Measurements from ENCODE around the gene KRTAP5-1. TPM values are rescaled to one million over a fixed set of nuclear protein-coding genes. Genes with fewer than 3 reads are reported as not detected.
A peak's percentile ranks its signal among the peaks of the same experiment; 100 is the strongest.

KRTAP5-1 gene
- polyA plus RNA-seq, 3 donors: not detected

DNA sequence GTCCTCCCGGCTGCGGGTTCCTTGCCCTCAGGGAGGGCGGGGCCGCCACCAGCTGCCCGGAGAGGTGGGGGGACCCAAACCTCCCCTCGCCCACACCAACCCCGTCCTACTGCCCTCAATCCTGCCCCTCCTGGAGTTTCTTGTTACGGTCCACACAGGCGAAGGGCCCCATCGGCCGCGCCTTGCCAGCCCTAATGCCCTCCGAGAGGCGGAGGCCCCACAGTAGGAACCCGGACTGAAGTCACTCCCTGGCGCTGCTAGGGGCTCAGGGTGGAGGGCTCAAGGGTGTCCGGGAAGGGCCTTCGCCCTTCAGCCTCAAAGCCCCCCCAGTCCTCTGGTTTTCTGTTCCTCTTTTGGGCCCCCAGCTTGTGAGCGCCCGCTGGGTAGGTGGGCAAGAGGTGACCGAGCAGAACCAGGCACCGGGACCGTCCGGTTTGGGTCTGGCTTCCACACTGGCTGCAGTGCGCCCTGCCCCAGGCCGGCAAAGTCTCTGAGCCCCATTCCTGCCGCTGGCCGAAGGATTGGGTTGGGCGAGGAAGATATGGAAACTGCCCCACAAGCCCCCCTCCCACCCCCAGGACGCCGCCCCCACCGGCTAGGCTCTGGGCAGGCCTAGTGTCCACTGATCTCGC lies 37.5 kb downstream of the KRTAP5-1 start:
- peak overlapping the region; percentile 29 for H2AFZ ChIP-seq (ENCODE audit: insufficient read depth, low read depth, low read length, poor library complexity, severe bottlenecking)
- peak overlapping the region in 1 of 2 donors; percentile 80 for H3K4me3 Mint-ChIP-seq
- peaks cover 49 to 65% (median 56%) of the 10 kb centered on the region in 3 donors for H3K27me3 Mint-ChIP-seq (ENCODE audit: low read depth in 3 of 3)
- peaks cover 9% of the 10 kb centered on the region for H3K4me1 Mint-ChIP-seq
- peaks cover 0 to 6% (median 3%) of the 10 kb centered on the region in 7 donors for H3K9me3 Mint-ChIP-seq
- peak overlapping the region; percentile 67 for H3K4me2 ChIP-seq (replicated peaks; ENCODE audit: extremely low read depth, low read length, poor library complexity, severe bottlenecking)
- H3K79me2 ChIP-seq (ENCODE audit: insufficient read depth, low read length): no peaks in the 10 kb centered on the region
- H3K27ac Mint-ChIP-seq: peak overlapping the region in 1 of 7 donors; percentile 42
- H3K4me3 ChIP-seq (replicated peaks in 1 of 3; ENCODE audit: low read depth in 2 of 3, low read length in 3 of 3): peak overlapping the region in 1 of 3 experiments; percentile 61
- H3K36me3 Mint-ChIP-seq: no peaks in the 10 kb centered on the region
- no peak overlapping the region for H3K27ac ChIP-seq (ENCODE audit: low read depth in 1 of 2, low read length in 2 of 2)
- H3K27me3 ChIP-seq (ENCODE audit: control insufficient read depth in 2 of 2, insufficient read depth in 2 of 2, low read length in 2 of 2): peaks cover 20 to 57% of the 10 kb centered on the region in 2 donors
- intact Hi-C loops (cut with micrococcal nuclease): no loop called here
- peak overlapping the region; percentile 21 for H3K9ac ChIP-seq (ENCODE audit: insufficient read depth, low read length, poor library complexity, severe bottlenecking)
- H3K36me3 ChIP-seq (replicated peaks in 1 of 2; ENCODE audit: control insufficient read depth in 1 of 2, insufficient read depth in 2 of 2, low read length in 2 of 2): no peaks in the 10 kb centered on the region
- 5% methylated on average over 19 of the region's 33 CpGs for WGBS (ENCODE audit: insufficient coverage)
- peaks cover 15 to 23% of the 10 kb centered on the region in 2 donors for H3K4me1 ChIP-seq (ENCODE audit: control insufficient read depth in 1 of 2, insufficient read depth in 2 of 2, low read length in 2 of 2)
- no peak for DNase-seq
- peaks cover 0 to 7% of the 10 kb centered on the region in 2 donors for H3K9me3 ChIP-seq (replicated peaks in 1 of 2; ENCODE audit: control insufficient read depth in 1 of 2, insufficient read depth in 1 of 2, low read length in 2 of 2)
- H4K20me1 ChIP-seq (ENCODE audit: insufficient read depth, low read length): no peaks in the 10 kb centered on the region
- TF ChIP-seq, protein P1, sequence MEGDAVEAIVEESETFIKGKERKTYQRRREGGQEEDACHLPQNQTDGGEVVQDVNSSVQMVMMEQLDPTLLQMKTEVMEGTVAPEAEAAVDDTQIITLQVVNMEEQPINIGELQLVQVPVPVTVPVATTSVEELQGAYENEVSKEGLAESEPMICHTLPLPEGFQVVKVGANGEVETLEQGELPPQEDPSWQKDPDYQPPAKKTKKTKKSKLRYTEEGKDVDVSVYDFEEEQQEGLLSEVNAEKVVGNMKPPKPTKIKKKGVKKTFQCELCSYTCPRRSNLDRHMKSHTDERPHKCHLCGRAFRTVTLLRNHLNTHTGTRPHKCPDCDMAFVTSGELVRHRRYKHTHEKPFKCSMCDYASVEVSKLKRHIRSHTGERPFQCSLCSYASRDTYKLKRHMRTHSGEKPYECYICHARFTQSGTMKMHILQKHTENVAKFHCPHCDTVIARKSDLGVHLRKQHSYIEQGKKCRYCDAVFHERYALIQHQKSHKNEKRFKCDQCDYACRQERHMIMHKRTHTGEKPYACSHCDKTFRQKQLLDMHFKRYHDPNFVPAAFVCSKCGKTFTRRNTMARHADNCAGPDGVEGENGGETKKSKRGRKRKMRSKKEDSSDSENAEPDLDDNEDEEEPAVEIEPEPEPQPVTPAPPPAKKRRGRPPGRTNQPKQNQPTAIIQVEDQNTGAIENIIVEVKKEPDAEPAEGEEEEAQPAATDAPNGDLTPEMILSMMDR (IDR thresholded peaks at IDR 0.05): no peak

DNA sequence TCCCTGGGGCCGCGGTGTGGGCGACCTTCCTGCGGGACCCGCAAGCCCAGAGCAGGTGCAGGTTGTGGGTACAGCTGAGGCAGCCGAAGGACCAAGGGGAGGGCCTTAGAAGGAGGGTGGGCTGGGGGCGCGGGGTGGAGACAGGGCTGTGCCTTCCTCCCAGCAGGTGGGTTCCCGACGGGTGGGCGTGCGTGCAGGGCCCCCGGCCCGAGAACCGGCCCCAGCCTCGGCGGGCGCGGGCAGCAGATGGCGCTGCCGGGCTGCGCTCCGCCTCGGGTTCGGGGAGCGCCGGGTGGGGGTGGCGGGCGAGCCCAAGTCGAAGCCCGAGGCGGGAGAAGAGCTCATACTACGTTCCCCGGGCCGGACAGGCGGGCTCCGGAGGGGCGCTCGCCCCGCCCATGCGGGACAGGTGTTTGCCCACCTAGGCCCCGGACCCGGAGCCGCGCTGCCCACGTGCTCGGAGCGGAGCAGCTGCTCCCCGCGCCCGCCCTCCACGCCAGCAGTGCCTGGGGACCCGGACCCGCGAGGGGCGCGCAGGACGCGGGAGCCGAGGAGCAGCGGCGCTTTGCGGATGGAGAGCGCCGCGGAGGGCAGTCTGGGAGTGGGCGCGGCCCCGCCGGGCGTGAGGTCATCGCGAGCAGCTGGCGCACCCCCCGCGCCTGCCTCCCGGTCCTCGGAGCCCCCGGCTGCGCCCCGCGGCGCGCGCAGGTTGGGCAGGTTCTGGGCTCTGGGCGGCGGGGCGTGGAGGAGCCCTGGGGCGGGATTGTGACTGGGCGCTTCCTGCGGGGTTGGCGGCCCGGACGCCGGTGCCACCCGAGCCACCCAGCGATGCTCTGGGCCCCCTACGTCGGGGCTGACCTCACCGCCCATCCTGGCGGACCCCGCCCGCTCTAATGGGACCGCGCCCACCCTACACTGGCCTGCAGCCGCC lies 38.3 kb downstream of the KRTAP5-1 start:
- intact Hi-C loops (cut with micrococcal nuclease): no loop called here
- H4K20me1 ChIP-seq (ENCODE audit: insufficient read depth, low read length): no peaks in the 10 kb centered on the region
- no peaks in the 10 kb centered on the region for H3K36me3 ChIP-seq (replicated peaks in 1 of 2; ENCODE audit: control insufficient read depth in 1 of 2, insufficient read depth in 2 of 2, low read length in 2 of 2)
- TF ChIP-seq, protein P1 (IDR thresholded peaks at IDR 0.05): peak; percentile 63
- H3K4me2 ChIP-seq (replicated peaks; ENCODE audit: extremely low read depth, low read length, poor library complexity, severe bottlenecking): peak overlapping the region; percentile 62
- Mint-ChIP-seq H3K4me1 (peaks cover 9% of the 10 kb centered on the region), H3K27ac (no peak overlapping the region), H3K9me3 (peaks cover 0 to 6% (median 3%) of the 10 kb centered on the region in 7 donors), H3K27me3 (ENCODE audit: low read depth in 3 of 3) (peaks cover 46 to 68% (median 53%) of the 10 kb centered on the region in 3 donors), H3K36me3 (no peaks in the 10 kb centered on the region), H3K4me3 (peak overlapping the region in 1 of 2 donors; percentile 80)
- 1% methylated on average over 106 of the region's 106 CpGs for WGBS (ENCODE audit: insufficient coverage)
- peaks cover 15 to 23% of the 10 kb centered on the region in 2 donors for H3K4me1 ChIP-seq (ENCODE audit: control insufficient read depth in 1 of 2, insufficient read depth in 2 of 2, low read length in 2 of 2)
- no peaks in the 10 kb centered on the region for H3K79me2 ChIP-seq (ENCODE audit: insufficient read depth, low read length)
- H3K4me3 ChIP-seq (replicated peaks in 1 of 3; ENCODE audit: low read depth in 2 of 3, low read length in 3 of 3): peak overlapping the region in 1 of 3 experiments; percentile 47
- no peak for DNase-seq
- no peak overlapping the region for H3K9ac ChIP-seq (ENCODE audit: insufficient read depth, low read length, poor library complexity, severe bottlenecking)
- no peak overlapping the region for H3K27ac ChIP-seq (ENCODE audit: low read depth in 1 of 2, low read length in 2 of 2)
- peaks cover 0 to 7% of the 10 kb centered on the region in 2 donors for H3K9me3 ChIP-seq (replicated peaks in 1 of 2; ENCODE audit: control insufficient read depth in 1 of 2, insufficient read depth in 1 of 2, low read length in 2 of 2)
- peak overlapping the region; percentile 29 for H2AFZ ChIP-seq (ENCODE audit: insufficient read depth, low read depth, low read length, poor library complexity, severe bottlenecking)
- H3K27me3 ChIP-seq (ENCODE audit: control insufficient read depth in 2 of 2, insufficient read depth in 2 of 2, low read length in 2 of 2): peaks cover 20 to 55% of the 10 kb centered on the region in 2 donors

Measured in CD14-positive monocyte (primary cell).